Keratinocyte (primary cell): Measurements from ENCODE around the gene SYT15. TPM values are rescaled to one million over a fixed set of nuclear protein-coding genes. Genes with fewer than 3 reads are reported as not detected.

ENCODE experiments used
- polyA plus RNA-seq, 5 experiments: library from polyadenylated mRNA; depleted of rRNA in 3 of 5; stranded (reverse) in 3 of 5; stranded (forward) in 1 of 5; unstranded in 1 of 5; fragments of >200 nt; gene quantifications; 1 replicate in 1 of 5; 2 replicates in 3 of 5; 3 replicates in 1 of 5; pipeline versions ENCODE4 v1.2.1 to v1.2.3, GENCODE V29; 2011 to 2012; ENCODE audit warnings: missing spikeins in 2 of 5, low read depth in 1 of 5, low replicate concordance in 1 of 5

SYT15 gene
- polyA plus RNA-seq, 1 donor (not counting 4 experiments of a cell fraction or from before 2014, with no cell fraction given): 0.16 TPM

Other genes starting within 250 kb of the SYT15 start
- 495 to 686 TPM (median 516 TPM) in 3 replicates for gene ANXA8L1, start 203.4 kb upstream of the SYT15 start, polyA plus RNA-seq
- 0.37 to 1.4 TPM (median 0.80 TPM) in 3 replicates for gene NPY4R, start 113.2 kb upstream of the SYT15 start, polyA plus RNA-seq
- gene GPRIN2, start 22.5 kb upstream of the SYT15 start, polyA plus RNA-seq: 0.03 to 0.42 TPM (median 0.08 TPM) in 3 replicates